GM19025 (cell line): ENCODE measurements around the gene FUT3.

Source experiments
- ATAC-seq: cut with Tn5 transposase; IDR thresholded peaks from one replicate; pipeline ENCODE4 v1.9.1; 2021; ENCODE audit warnings: mild to moderate bottlenecking, low read depth, moderate library complexity; ENCODE audit not compliant: unreplicated experiment

Gene FUT3

DNA sequence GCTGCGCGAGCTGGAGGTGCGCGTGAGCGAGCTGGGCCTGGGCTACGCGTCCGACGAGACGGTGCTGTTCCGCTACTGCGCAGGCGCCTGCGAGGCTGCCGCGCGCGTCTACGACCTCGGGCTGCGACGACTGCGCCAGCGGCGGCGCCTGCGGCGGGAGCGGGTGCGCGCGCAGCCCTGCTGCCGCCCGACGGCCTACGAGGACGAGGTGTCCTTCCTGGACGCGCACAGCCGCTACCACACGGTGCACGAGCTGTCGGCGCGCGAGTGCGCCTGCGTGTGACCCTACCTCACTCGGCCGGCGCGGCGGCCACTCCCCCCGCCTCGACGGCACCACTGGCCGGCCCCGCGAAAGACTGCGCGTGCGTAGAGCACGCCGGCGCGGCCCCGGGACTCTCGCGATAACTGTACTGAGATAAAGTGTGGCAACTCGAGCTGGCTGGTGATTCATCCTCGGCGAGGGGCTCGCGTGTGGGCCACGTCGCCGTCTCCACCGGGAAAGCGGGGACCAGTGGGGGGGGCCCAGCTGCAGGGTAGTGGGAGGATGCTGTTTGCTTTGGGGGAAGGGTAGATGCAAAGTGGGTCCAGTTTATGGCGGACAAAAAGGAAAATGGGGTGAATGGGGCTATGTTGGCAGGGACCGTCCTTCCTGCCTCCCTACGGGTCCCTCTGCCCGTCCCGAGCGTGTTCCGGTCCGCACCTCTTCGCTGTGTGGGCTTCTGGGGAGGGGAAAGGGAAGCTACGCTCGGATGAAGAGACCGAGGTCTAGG, 23.2 kb downstream of the FUT3 start:
- peak; percentile 67 for ATAC-seq

DNA sequence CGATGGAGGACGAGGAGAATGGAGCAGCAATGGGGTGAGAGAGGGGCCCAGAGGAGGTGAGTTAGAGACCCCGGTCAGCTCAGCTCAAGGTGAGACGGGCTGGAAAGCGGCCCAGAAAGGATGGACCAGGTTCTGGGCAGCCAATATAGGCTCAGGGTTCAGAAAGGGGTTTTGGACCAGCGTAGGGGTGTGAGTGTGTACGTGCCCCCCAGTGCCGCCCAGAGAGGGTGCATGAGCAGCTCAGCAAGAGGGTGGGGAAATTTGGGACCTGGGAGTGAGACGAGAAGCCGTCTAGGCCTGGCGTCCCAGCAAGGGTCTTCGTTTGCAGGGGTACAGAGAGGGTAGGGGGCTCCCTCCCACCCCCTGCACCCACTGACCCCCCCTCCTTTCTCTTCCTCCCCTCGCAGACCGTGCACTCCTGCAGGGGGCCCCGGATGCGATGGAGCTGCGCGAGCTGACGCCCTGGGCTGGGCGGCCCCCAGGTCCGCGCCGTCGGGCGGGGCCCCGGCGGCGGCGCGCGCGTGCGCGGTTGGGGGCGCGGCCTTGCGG, 23.8 kb downstream of the FUT3 start:
- ATAC-seq, result no peak

DNA sequence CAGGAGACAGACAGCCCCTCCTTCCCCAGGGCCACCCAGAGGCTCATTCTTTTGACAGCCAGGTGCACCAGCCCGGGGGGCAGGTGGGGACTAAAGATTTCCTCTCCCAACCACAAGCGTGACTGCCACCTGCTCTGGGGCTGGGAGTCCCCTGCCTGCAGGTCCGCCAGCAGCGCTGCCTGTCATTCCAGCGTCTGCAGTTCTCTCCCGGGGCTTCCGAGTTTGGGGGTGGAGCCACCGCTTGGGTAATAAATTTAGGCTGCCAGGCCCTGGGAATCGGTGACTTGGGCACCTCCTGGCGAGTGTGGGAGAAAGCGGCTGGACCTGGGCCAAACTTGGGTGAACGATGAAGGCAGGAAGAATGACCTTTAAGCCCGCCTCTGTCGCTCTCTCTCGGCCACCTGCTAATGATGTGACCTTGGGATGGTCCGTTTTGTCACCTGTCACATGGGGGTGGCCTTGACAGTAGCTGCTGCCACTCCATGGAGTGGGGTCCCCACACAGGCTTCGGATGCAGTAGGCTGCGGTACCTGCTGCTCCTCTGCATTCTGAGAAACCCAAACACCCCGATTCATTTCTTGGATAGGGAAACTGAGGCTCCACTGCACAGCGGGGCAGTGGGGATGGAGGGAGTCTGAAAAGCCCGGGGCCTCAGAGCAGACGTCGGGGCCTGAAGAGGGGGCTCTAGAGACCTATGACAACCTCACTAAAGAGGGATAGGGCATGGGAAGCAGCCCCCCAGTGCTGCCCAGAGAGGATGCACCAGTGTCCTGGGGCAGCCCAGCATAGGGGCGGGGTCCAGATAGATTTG, 24.5 kb downstream of the FUT3 start:
- no peak for ATAC-seq

DNA sequence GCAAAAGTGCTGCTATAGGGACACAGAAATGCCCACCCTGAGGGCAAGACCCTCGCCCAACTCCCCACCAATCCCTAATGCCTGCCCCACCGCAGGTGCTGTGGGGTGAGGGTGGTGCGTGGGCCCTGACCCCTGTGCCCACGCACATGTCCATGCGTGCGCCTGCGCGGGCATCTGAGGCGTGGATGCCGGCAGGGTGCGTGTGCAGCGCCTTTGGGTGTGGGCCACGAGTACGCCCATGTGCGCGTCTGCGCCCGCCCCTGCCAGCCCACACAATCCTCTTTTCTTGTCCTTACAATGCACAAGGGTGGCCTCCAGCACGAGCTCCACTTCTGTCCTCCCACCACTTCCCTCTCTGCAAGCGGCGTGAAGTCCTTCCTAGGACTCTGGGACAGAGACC, 26.1 kb downstream of the FUT3 start:
- ATAC-seq, result no peak

DNA sequence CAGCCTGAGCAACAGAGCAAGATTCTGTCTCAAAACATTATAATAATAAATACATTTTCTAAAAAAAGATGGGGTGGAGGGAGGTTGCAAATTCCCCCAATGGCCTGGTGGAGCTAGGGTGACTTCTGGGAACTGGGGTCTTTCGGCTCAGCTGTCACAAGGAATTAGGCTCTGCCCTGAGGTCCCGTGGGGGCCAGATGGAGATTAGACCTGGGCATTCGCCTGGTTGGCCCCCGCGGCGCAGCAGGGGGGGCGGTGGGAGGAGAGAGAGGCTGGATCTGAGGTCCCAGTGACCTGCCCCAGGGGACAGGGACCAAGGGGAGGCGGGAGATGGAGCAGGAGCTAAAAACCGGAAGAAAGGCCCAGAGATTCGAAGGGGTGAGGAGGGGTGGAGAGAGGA, 26.5 kb downstream of the FUT3 start:
- ATAC-seq, result no peak

DNA sequence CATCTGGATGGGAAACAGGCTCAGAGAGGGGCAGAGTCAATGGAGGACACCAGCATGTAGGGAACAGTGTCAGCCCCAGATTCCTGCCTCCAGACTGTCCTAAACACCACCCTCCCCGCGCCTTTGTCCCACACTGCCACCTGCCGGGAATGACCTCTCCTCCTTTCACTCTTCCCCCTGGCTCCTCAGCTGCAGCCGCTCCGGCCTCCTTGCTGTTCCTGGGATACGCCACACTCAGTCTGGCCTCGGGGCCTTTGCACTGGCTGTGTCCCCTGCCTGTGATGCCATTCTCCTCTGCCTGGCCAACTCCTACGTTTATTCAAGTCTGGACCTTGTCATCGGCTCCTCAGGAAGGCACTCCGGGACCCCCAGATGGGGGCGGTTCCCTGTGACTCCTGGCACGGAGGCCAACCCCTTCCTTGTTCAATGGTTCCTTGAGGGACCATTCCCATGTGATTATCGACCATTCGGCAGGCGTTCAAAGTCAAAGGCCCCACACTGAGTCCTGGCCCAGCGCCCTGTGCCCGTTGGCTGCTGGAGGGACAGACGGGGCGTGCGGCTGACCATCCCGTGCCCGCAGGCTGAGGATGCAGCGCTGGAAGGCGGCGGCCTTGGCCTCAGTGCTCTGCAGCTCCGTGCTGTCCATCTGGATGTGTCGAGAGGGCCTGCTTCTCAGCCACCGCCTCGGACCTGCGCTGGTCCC, 27.5 kb downstream of the FUT3 start:
- no peak for ATAC-seq

DNA sequence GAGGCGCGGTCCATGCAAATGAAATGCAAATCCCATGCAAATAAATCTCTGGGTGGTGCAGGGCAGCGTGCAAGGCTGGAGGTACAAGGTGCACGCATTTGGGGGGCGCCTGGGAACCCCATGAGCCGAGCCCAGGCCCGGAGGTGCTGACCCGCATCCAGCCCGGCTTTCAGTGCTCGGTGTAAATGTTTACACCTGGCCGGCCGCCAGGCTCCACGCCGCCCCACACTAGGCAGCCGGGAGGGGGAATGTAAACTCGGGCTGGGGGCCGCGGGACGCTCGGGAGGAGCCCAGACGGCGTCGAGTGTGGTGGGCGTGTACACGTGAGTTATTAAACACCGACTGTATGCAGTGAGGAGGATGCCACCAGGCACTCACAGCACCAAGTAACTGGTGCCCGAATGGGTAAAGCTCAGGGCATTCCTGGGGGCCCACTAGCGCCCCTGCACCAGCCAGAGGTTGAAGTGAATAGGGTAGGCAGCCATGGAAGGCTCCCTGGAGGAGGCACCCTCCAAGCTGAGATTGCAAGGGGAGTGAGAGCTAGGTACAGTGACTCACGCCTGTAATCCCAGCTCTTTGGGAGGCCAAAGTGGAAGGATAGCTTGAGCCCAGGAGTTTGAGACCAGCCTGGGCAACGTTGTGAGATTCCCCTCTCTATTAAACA, 28.9 kb downstream of the FUT3 start:
- ATAC-seq, result no peak

DNA sequence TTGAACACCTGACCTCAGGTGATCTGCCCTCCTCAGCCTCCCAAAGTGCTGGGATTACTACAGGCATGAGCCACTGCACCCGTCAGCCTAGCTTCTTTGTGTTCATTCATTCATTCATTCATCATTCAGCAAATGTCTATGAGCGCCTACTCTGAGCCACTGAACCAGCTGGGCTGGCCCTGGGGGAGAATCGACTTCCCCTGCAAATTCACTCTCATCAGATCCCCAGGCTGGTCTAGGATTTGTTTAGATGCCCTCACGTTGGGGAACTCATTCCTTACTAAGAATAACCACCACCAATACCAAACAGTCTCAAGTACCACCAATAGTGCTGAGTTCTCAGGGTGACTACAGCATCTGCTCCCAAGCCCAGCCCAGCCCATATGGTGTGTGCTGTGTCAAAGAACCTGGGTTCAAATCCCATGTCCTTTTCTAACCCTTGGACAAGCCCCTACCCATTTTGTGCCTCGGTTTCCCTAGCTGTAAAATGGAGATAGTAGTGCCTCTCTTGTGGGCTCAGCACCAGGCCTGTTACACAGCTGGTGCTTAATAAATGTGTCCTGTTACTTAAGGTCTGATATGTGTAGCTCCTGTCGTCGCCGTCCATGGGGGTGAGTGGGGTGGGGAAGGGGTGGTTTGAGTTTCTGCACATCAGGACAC, 29.6 kb downstream of the FUT3 start:
- ATAC-seq, result no peak

DNA sequence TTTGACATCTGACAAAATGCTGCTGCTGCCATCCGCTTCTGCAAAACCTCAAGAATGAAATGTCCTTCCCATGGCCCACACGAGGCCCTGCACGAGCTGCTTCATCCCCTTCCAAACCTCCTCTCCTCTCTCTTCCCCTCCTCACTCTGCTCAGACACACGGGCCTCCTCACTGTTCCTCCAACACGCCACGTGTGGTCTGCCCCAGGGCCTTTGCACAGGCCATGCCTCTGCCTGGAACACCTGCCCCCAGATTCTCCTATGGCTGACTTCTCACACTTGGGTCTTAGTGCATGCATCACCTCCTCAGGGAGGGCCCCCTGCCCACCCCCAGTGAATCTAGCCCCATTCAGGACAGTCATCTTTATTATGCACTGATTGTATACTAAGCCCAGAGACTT, 30.5 kb downstream of the FUT3 start:
- ATAC-seq, result no peak

DNA sequence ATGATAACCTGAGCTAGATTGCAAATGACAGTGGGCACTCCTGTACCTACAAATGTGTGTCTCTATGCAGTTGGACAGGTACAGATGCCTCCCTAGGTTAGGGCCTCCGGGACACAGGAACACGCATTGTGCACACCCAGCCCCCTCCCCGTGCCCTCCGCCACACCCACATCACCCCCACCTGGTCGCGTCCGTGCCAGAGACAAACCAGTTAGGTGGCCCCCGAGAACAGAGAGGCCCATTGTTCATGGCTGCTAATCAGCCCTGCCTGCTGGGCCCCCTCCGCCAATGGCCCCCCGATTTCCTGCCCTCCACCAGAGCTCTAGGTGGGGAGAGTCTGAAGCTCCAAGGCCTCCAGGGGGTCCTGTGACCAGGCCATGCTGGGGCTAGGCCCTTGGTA, 32.7 kb downstream of the FUT3 start:
- no peak for ATAC-seq

DNA sequence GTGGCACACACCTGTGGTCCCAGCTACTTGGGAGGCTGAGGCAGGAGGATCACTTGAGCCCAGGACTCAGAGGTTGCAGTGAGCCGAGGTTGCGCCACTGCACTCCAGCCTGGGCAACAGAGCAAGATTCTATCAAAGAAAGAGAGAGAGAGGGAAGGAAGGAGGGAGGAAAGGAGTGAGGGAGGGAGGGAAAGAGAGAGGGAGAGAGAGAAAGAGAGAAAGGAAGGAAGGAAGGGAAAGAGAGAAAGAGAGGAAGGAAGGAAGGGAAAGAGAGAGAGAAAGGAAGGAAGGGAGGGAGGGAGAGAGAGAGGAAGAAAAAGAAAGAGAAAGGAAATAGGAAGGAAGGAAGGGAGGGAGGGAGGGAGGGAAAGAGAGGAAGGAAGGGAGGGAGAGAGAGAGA, 34.0 kb downstream of the FUT3 start:
- ATAC-seq, result no peak

DNA sequence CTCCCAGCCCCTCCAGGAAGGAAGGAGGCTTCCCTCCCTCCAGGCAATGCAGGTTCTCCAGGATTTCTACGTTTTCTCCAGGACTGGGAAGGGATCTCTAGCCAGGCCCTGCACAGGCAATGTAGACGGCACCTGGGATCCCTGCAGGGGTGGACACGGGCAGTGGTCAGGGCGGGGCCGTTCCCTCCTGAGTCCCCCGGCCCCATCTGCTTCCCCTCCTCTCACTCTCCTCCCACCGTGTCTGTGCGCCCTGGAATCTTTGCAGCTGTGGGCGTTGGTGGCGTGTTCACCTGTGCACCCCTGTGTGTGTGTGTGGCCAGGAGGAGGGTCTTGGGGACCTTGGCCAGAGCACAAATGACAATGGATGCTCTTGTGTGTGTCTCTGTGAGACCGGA, 36.4 kb downstream of the FUT3 start:
- ATAC-seq, result no peak

DNA sequence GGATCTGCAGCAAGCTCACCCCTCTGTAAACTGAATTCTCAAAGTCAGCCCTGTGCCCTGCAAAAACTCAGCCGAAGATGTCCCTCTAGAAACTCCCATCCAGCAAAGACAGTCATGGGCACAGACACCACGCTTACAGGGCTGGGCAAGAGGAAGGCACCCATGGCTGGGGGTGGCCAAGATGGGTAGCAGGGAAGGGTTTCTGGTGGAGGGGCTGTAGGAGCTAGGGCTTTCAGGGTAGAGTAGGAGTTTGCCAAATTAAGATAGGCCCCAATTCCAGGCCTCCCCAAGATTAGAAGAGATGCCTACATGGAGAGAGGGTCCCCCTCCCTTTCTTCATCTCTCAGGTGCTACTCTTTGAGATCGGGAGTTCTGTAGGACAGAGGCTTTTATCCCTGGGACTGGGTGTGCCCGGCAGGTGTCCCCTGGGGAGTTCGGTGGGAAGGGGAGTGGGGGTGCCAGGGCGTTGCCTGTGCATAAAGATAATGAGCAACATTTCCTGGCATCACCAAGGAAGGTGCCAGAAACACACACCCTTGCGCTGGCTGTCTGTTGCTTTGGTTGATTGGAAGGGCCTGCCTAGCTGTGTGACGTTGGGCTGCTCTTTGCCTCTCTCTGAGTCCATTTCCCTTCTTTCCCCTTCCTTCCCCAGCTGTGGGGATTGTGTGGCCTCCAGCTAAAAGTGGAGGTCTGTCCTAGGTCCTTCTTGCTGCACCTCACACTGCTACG, 37.0 kb downstream of the FUT3 start:
- ATAC-seq, result no peak

DNA sequence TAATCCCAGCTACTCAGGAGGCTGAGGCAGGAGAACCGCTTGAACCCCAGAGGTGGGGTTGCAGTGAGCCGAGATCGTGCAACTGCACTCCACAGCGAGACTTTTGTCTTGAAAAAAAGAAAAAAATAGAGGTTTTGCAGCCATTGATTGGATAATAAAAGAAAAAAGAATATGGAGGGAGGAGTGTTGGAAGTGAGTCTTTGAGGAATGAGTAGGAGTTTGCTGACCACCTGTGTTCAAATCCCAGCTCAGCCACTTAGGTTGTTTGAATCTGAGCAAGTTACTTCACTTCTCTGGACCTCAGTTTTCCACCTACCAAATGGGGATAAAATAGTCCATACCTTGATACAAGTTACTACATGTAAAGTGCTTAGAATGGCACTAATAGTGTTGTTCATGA, 40.1 kb downstream of the FUT3 start:
- no peak for ATAC-seq

DNA sequence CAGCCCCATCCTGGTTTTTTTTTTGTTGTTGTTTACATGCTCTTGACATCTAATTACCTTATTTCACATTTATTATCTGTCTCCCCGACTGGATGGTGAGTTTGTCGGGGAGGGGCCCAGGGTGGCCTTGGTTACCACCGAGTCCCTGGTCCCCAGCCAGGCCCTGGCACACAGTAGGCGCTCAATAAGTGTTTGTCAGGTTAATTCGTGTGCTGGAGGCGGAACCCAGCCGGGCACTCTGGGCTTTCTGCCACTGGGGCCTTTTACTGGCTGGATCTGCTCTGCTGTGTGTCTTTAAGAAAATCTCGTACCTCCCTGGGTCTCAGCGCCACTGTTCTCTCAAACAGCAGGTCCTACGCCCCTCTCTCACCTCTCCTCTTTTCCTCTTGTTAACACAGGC, 41.8 kb downstream of the FUT3 start:
- ATAC-seq, result no peak

DNA sequence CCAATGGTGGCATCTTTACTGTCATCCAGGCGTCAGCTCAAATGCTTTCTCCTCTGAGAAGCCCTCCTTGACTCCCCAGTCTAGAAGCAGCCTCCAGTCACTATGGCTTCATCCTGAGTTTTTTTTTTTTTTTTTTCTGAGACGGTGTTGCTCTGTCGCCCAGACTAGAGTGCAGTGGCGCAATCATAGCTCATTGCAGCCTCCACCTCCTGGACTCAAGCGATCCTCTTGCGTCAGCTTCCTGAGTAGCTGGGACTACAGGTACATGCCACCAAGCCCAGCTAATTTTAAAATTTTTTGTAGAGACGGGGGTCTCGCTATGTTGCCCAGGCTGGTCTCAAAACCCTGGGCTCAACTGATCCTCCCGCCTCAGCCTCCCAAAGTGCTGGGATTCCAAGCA, 42.2 kb downstream of the FUT3 start:
- no peak for ATAC-seq

DNA sequence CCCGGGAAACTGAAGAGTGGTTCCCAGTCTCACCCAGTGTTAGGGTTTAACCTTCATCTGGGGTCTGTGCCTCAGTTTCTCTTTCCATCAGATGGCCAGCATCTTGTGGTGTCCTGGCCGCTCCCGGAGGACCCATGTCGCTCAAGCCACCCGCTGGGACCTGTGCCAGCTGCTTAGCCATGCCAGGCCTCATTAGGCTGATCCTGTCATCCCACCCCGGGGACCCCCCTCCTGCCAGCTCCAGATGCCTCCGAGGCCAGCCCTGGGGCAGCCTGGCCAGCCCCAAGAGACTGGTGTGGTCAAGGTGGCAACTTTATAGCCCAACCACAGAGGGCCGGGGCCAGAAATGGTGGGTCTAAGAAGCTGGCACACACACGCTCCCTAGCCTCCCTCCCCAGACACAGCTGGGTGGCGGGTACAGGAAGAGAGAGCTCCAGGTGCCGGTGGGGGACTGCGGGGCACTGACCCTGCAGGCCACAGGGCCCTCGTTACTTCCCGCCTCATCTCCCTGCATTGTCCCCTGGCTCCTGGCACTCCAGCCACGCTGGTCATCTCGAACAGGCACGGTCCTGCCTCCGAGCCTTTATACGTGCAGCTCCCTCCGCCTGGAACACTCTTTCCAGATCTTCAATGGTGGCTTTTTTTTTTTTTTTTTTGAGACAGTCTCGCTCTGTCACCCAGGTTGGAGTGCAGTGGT, 43.0 kb downstream of the FUT3 start:
- no peak for ATAC-seq

DNA sequence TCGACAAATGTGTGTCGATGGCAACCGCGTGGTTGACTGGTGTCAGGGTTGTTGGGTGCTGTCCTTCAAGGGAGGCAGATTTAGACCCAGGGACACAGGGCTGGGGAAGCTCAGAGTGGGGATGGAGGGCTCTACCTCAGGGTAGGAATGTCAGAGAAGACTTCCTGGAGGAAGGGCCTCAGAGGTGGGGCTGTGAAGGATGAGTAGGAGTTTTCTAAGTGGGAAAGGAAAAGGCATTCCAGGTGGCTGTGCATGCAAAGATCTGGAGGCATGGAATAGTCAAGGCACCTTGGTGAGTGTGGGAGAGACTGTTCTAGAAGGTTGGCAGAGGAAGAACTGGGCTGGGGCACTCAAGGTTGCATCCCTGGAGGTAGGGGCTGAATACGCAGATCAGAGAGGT, 44.3 kb downstream of the FUT3 start:
- ATAC-seq, result no peak

DNA sequence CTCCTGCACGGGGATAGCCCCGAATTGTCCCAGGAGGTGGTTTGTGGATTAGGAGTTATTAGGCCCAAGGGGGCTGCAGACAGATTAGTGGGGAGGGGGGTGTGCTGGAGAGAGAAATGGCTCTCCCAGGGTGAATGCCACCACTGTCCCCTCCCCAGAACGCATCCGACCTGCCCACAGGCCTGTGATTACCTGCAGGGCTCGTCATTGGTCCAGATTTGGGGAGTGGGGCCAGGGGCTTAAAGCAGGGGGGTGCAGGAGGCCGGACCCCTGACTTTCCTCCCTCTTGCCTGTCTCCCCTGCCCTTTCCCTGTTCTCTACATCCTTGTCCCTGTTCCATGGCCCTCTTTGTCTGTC, 45.1 kb downstream of the FUT3 start:
- ATAC-seq, result no peak
